Activated CD4-positive, alpha-beta T cell treated with anti-CD3 and anti-CD28 coated beads for 36 hours (primary cell): ENCODE data around the gene SUSD5. TPM values are rescaled to one million over a fixed set of nuclear protein-coding genes. Genes with fewer than 3 reads are reported as not detected.
"Not testable (repeated sequence)": the region's sequence is repeated elsewhere in the genome, so short reads cannot be mapped to it uniquely, and the experiment has no call there.

Experiments used
- ATAC-seq: fragments of 200-7000 bp; cut with Tn5 transposase; one replicate; pipeline ENCODE4 v1.10.0; 2021; ENCODE audit warnings: mild to moderate bottlenecking, moderate library complexity
- CTCF ChIA-PET: fragments of 350-600 bp; sonication (Branson Sonifier 250); formaldehyde crosslinking; loops from one replicate; lab custom pipeline; 2021; ENCODE audit warnings: antibody characterized with exemption; lab: Charles Lee
- POLR2A ChIA-PET: fragments of 350-600 bp; sonication (Branson Sonifier 250); formaldehyde crosslinking; loops from one replicate; lab custom pipeline; 2021; ENCODE audit warnings: antibody characterized with exemption, inconsistent platforms; lab: Charles Lee
- DNase-seq: peaks from one replicate; pipeline ENCODE4 v3.0.0-alpha.2; 2020
- H3K27ac Mint-ChIP-seq: one replicate; pipeline ENCODE4 v1.8.0; 2021; ENCODE audit warnings: mixed read lengths
- H3K27me3 Mint-ChIP-seq: one replicate; pipeline ENCODE4 v1.8.0; 2021; ENCODE audit warnings: mixed read lengths
- H3K36me3 Mint-ChIP-seq: one replicate; pipeline ENCODE4 v1.8.0; 2021; ENCODE audit warnings: low read depth, mixed read lengths
- H3K4me1 Mint-ChIP-seq: one replicate; pipeline ENCODE4 v1.8.0; 2021; ENCODE audit warnings: mixed read lengths
- H3K4me3 Mint-ChIP-seq: one replicate; pipeline ENCODE4 v1.8.0; 2021; ENCODE audit warnings: mild to moderate bottlenecking, moderate library complexity, mixed read lengths
- H3K9me3 Mint-ChIP-seq: one replicate; pipeline ENCODE4 v1.8.0; 2021; ENCODE audit warnings: low read depth, mixed read lengths
- intact Hi-C, 2 experiments: fragments of 100-400 bp; cut with DNase I in 1 of 2; cut with micrococcal nuclease in 1 of 2; formaldehyde crosslinking; loops; one replicate each; pipeline versions ENCODE4 v1.14.2 to v1.15.1; 2022 to 2024; cut with DNase I, micrococcal nuclease
- total RNA-seq, 2 experiments: library from RNA; stranded (reverse); gene quantifications; one replicate each; pipeline ENCODE4 v1.2.3, GENCODE V29; 2021

Gene SUSD5
- total RNA-seq, 2 experiments from 2014 or later, result not detected

DNA sequence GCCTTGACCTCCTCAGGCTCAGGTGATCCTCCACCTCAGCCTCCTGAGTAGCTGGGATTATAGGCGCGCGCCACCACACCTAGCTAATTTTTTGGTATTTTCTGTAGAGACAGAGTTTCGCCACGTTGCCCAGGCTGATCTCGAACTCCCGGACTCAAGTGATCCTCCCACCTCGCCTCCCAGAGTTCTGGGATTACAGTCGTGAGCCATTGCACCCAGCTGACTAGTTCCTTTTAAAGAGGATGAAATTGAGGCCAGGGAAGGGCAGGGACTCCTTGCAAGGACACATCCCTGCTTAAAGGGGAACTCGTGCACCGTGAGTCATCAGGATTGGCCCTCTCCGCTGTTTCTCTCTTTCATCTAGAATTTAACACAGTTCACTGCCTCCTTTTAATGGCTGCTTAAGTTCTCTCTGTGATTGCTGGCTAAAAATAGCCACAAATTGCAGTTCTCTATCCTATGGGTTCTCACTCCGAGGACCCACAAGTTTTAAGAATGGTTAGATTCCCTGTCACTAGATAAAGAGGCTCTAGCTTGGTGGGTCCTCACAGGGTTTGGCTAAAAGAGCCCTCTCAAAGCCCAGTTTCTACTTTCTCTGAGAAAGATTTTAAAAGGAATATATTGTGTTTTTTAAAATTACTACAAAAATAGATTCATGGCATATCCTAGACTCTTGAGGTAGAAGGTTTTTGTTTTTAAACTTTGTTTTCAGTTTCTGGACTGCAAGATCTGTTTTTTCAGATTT lies 103.4 kb downstream of the SUSD5 start:
- no peaks in the 10 kb centered on the region for H3K27me3 Mint-ChIP-seq
- intact Hi-C loops, result loop anchor here (2.0 to 10.0 kb wide), 2 partner anchors 92 to 320 kb away; no protein-coding TSS in a partner anchor
- peaks cover 47% of the 10 kb centered on the region for H3K4me1 Mint-ChIP-seq
- CTCF ChIA-PET, result interaction anchor here (1.4 to 2.1 kb wide), 4 partner anchors 10 to 257 kb away, joined by 3 to 17 read pairs (median 4); no protein-coding TSS in a partner anchor
- ATAC-seq (no peak), DNase-seq (peak; percentile 18)
- H3K4me3 Mint-ChIP-seq, result peak overlapping the region; percentile 77
- POLR2A ChIA-PET, result interaction anchor here (1.1 kb wide), 1 partner anchor 19 kb away, joined by 3 read pairs; no protein-coding TSS in a partner anchor
- H3K27ac Mint-ChIP-seq, result no peak overlapping the region
- no peaks in the 10 kb centered on the region for H3K36me3 Mint-ChIP-seq
- no peaks in the 10 kb centered on the region for H3K9me3 Mint-ChIP-seq

DNA sequence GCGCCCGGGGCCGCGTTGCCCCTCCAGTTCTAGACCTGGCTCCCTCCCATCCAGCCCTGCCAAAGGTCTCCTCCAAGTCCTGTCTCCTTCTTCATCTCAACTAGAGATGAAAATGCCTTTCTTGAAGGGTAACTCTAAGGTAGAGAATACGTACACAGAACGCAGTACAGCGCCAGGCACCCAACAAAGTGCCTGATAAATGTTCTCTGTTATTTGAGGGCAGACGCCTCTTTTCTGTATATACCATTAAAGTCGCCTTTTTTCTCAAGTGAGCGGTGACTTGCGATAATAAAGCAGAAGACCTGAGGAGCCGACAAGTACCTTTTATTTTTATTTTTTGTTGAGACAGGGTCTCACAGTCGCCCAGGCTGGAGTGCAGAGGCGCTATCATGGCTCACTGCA lies 104.0 kb downstream of the SUSD5 start:
- H3K27me3 Mint-ChIP-seq, result no peaks in the 10 kb centered on the region

DNA sequence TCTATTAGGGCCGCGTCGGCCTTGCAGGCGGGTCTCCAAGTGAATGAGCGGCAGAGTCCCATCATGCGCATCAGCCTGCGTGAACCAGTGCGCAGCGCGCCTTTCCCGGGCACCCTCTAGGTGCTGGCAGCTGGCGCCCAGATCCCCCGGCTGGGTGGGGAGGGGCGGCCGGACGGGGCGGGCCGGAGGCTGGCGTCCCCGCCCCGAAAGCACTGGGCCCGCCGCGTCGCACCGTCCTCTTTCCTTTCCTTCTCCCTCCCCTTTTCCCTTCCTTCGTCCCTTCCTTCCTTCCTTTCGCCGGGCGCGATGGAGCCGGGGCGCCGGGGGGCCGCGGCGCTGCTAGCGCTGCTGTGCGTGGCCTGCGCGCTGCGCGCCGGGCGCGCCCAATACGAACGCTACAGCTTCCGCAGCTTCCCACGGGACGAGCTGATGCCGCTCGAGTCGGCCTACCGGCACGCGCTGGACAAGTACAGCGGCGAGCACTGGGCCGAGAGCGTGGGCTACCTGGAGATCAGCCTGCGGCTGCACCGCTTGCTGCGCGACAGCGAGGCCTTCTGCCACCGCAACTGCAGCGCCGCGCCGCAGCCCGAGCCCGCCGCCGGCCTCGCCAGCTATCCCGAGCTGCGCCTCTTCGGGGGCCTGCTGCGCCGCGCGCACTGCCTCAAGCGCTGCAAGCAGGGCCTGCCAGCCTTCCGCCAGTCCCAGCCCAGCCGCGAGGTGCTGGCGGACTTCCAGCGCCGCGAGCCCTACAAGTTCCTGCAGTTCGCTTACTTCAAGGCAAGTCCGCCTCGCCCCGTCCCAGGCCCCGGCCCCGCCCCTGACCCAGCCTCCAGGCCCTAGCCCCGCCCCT lies 104.6 kb downstream of the SUSD5 start, which contains the start of gene CRTAP:
Gene CRTAP, plus strand, starts transcription at position 243 of the 850 bp plus-strand sequence. Its CDS starts 64 bp downstream, at position 307.
- H3K27me3 Mint-ChIP-seq, result no peaks in the 10 kb centered on the region
- H3K9me3 Mint-ChIP-seq, result no peaks in the 10 kb centered on the region
- H3K36me3 Mint-ChIP-seq, result no peaks in the 10 kb centered on the region
- peak within 1 kb of the TSS; percentile 77 for H3K4me3 Mint-ChIP-seq
- ChIA-PET CTCF (interaction anchor here (0.7 to 2.0 kb wide), 6 partner anchors 10 to 267 kb away, joined by 3 to 7 read pairs (median 4); no protein-coding TSS in a partner anchor), POLR2A (no interaction called here)
- H3K27ac Mint-ChIP-seq, result peak within 1 kb of the TSS; percentile 73
- peaks cover 47% of the 10 kb centered on the region for H3K4me1 Mint-ChIP-seq
- DNase-seq (peak; percentile 93), ATAC-seq (peak; percentile 87)
- intact Hi-C loops, result loop anchor here (1.0 to 10.0 kb wide), 9 partner anchors 17 to 603 kb away; partner anchors contain the start of genes GLB1 (in 2 of the 2), TMPPE (in 2 of the 2), CLASP2 (in 1 of the 2) and DYNC1LI1 (in 1 of the 2)

More for the DNA sequence above, 104.0 kb downstream of the SUSD5 start:
- Mint-ChIP-seq H3K36me3 (no peaks in the 10 kb centered on the region), H3K4me1 (peaks cover 47% of the 10 kb centered on the region), H3K9me3 (no peaks in the 10 kb centered on the region), H3K4me3 (peak overlapping the region; percentile 77), H3K27ac (peak overlapping the region; percentile 47)
- intact Hi-C loops, result loop anchor here (1.0 to 10.0 kb wide), 9 partner anchors 17 to 603 kb away; partner anchors contain the start of genes GLB1 (in 2 of the 2), TMPPE (in 2 of the 2), CLASP2 (in 1 of the 2) and DYNC1LI1 (in 1 of the 2)
- DNase-seq (no peak), ATAC-seq (no peak)
- CTCF ChIA-PET, result interaction anchor here (0.7 to 2.0 kb wide), 5 partner anchors 9 to 266 kb away, joined by 3 to 7 read pairs (median 3); no protein-coding TSS in a partner anchor
- POLR2A ChIA-PET, result no interaction called here

DNA sequence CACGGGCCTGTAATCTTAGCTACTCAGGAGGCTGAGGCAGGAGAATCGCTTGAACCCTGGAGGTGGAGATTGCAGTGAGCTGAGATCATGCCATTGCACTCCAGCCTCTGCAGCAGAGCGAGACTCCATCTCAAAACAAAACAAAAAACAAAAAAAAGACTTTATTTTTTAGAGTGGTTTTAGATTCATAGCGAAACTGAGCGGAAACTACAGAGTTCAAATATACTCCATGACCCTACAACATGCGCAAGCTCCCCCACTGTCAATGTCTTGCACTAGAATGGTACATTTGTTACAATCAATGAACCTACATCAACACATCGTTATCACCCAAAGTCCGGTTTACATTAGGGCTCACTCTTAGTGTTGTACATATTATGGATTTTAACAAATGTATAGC lies 107.0 kb downstream of the SUSD5 start:
- Mint-ChIP-seq H3K27ac (no peak overlapping the region), H3K4me3 (no peak overlapping the region), H3K36me3 (no peaks in the 10 kb centered on the region), H3K27me3 (no peaks in the 10 kb centered on the region), H3K4me1 (peaks cover 39% of the 10 kb centered on the region), H3K9me3 (no peaks in the 10 kb centered on the region)
- ChIA-PET CTCF (interaction anchor here (0.8 to 1.5 kb wide), 5 partner anchors 16 to 262 kb away, joined by 3 to 6 read pairs (median 5); no protein-coding TSS in a partner anchor), POLR2A (interaction anchor here (0.6 kb wide), 1 partner anchor 154 kb away, joined by 4 read pairs; no protein-coding TSS in a partner anchor)
- ATAC-seq (peak; percentile 26), DNase-seq (peak; percentile 36)
- intact Hi-C loops, result loop anchor here (1.0 to 10.0 kb wide), 6 partner anchors 48 to 606 kb away; partner anchors contain the start of genes CLASP2 (in 1 of the 2) and DYNC1LI1 (in 1 of the 2)

DNA sequence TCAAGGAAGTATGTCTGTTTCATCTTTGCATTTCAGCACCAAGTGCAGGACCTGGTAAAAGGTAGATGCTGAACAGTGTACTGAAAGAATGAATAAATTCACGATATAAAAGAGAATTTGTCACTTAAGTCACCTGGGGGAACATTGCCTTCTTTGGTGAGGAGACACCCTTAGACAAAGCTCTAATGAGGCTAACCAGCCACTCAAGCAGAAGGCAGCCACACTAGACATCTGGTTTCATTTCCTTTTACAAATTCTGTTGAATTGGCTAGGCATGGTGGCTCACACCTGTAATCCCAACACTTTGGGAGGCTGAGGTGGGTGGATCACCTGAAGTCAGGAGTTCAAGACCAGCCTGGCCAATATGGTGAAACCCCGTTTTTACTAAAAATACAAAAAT lies 111.8 kb downstream of the SUSD5 start:
- DNase-seq, ATAC-seq, H3K27me3 Mint-ChIP-seq, H3K9me3 Mint-ChIP-seq, H3K36me3 Mint-ChIP-seq, H3K27ac Mint-ChIP-seq, intact Hi-C loops, CTCF ChIA-PET, H3K4me3 Mint-ChIP-seq, POLR2A ChIA-PET: not testable (repeated sequence)
- H3K4me1 Mint-ChIP-seq, result peaks cover 10% of the 10 kb centered on the region

DNA sequence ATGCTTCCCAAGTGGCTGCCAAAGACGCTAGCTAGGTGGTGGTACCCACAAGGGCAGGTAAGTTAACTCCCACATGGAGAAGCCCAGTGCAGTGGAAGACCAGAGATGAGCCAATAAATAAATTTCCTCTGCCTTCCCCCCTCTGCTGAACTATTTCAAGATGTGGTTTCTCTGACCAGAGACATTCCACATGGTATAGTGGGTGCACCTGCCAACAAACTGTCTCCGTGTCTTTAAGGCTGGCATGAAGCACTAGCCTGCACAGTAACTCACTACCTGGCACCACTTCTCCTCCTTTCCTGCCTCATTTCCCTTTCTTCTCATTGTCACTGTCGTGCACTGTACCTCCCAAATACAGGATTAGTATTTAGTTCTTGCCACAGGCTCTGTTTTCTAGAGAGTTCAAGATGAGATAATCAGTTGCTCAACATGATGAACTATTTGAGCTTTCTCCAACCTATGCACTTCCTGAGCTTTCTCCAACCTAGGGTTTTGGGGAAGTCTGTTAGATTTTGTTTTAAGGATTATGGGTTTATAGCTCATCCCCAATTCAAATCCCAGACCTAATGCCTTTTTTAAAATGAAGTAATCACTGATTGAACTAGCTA lies 113.2 kb downstream of the SUSD5 start:
- no peak for ATAC-seq
- Mint-ChIP-seq H3K36me3 (no peaks in the 10 kb centered on the region), H3K27ac (no peak overlapping the region), H3K4me3 (no peak overlapping the region), H3K4me1 (no peaks in the 10 kb centered on the region), H3K9me3 (no peaks in the 10 kb centered on the region), H3K27me3 (no peaks in the 10 kb centered on the region)
- intact Hi-C loops, result no loop called here
- ChIA-PET CTCF (interaction anchor here (0.7 to 2.0 kb wide), 5 partner anchors 8 to 158 kb away, joined by 3 to 7 read pairs (median 4); partner anchors contain the start of genes GLB1 and TMPPE), POLR2A (interaction anchor here (0.6 kb wide), 1 partner anchor 163 kb away, joined by 3 read pairs; no protein-coding TSS in a partner anchor)
- no peak for DNase-seq

DNA sequence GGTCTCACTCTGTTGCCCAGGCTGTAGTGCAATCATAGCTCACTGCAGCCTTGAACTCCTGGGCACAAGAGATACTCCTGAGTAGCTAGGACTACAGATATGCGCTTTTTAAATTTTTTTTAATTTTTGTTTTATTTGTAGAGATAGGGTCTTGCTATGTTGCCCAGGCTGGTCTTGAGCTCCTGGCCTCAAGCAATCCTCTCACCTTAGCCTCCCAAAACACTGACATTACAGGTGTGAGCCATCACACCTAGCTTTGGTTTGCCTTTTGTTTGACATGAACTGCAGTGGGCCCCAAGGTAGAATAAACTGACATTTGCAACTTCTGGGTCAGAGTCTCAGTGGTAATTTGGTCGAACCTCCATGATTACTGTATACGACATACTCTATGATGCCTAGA lies 113.8 kb downstream of the SUSD5 start:
- POLR2A ChIA-PET, result interaction anchor here (0.6 kb wide), 3 partner anchors 36 to 309 kb away, joined by 3 read pairs; no protein-coding TSS in a partner anchor
- Mint-ChIP-seq H3K27ac (no peak overlapping the region), H3K27me3 (no peaks in the 10 kb centered on the region), H3K4me1 (no peaks in the 10 kb centered on the region), H3K36me3 (no peaks in the 10 kb centered on the region), H3K4me3 (no peak overlapping the region), H3K9me3 (no peaks in the 10 kb centered on the region)
- intact Hi-C loops, result no loop called here
- ATAC-seq, result no peak
- CTCF ChIA-PET, result interaction anchor here (0.7 to 2.0 kb wide), 7 partner anchors 8 to 158 kb away, joined by 3 to 7 read pairs (median 4); partner anchors contain the start of genes GLB1 and TMPPE
- no peak for DNase-seq

DNA sequence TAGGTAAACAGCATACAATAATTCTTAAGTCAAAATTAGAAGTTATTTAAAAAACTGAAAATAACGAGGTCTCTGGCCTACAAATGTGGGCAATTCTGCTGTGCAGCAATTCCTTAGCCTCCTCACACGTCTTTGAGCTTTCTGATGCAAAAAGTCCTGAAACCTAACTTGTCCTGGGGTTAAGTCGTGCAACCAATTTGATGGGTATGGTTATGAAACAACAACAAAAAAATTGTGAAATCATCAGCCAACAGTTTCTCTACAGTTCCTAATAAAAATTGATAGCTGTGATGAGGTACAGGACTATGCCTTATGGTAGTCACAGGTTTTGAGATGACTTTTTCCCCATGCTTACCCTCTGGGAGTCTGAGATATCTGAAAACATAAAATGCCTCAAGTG lies 115.1 kb downstream of the SUSD5 start:
- Mint-ChIP-seq H3K27me3 (no peaks in the 10 kb centered on the region), H3K4me3 (no peak overlapping the region), H3K9me3 (no peaks in the 10 kb centered on the region), H3K27ac (no peak overlapping the region), H3K36me3 (no peaks in the 10 kb centered on the region), H3K4me1 (no peaks in the 10 kb centered on the region)
- ATAC-seq, result no peak
- intact Hi-C loops, result no loop called here
- ChIA-PET POLR2A (no interaction called here), CTCF (interaction anchor here (0.8 to 1.7 kb wide), 2 partner anchors 10 to 96 kb away, joined by 3 to 5 read pairs; no protein-coding TSS in a partner anchor)
- no peak for DNase-seq

DNA sequence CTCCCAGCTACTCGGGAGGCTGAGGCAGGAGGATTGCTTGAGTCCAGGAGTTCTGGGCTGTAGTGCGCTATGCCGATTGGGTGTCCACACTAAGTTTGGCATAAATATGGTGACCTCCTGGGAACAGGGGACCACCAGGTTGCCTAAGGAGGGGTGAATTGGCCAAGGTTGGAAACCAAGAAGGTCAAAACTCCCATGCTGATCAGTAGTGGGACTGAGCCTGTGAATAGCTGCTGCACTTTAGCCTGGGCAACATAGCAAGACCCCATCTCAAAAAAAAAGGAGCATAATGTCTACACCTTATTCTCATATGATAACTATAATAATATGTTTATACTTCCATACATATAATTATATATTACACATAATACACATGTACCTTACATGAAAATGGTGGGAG lies 115.6 kb downstream of the SUSD5 start:
- H3K4me1 Mint-ChIP-seq, result no peaks in the 10 kb centered on the region
- H3K4me3 Mint-ChIP-seq, result no peak overlapping the region
- ATAC-seq, result no peak
- ChIA-PET CTCF (interaction anchor here (0.5 to 1.7 kb wide), 2 partner anchors 10 to 291 kb away, joined by 3 to 5 read pairs; no protein-coding TSS in a partner anchor), POLR2A (no interaction called here)
- H3K27me3 Mint-ChIP-seq, result no peaks in the 10 kb centered on the region
- H3K36me3 Mint-ChIP-seq, result no peaks in the 10 kb centered on the region
- no peak for DNase-seq
- H3K9me3 Mint-ChIP-seq, result no peaks in the 10 kb centered on the region
- intact Hi-C loops, result no loop called here
- no peak overlapping the region for H3K27ac Mint-ChIP-seq

DNA sequence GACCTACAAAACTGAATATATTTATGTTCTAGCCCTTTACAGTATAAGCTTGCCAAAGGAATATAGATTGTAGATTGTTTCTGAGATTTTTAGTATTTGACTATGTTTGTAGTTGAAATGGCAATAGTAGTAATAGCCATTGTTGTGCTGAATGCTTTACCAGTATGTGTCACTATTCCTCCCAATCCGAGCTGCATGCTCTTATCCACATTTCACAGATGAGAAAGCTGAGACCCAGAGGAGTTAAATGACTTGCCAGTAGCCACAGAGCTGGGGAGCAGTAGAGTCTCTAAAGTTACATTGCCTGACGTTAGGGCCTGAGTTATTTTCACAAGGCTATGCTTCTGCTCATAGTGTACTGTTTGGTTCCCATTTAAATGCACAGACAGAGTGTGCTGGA lies 118.4 kb downstream of the SUSD5 start:
- CTCF ChIA-PET, result interaction anchor here (1.3 kb wide), 1 partner anchor 152 kb away, joined by 4 read pairs; no protein-coding TSS in a partner anchor
- H3K36me3 Mint-ChIP-seq, result peaks cover 2% of the 10 kb centered on the region
- no peak overlapping the region for H3K27ac Mint-ChIP-seq
- H3K9me3 Mint-ChIP-seq, result no peaks in the 10 kb centered on the region
- no peak overlapping the region for H3K4me3 Mint-ChIP-seq
- POLR2A ChIA-PET, result no interaction called here
- intact Hi-C loops, result no loop called here
- no peaks in the 10 kb centered on the region for H3K27me3 Mint-ChIP-seq
- H3K4me1 Mint-ChIP-seq, result peaks cover 9% of the 10 kb centered on the region
- ATAC-seq, result no peak
- no peak for DNase-seq
